Stimulated activated CD4-positive, alpha-beta T cell treated with anti-CD3 and anti-CD28 coated beads, Interleukin-2, amount 100 ng/mL, for 24 hours (primary cell): ENCODE data around the gene TBX3.

Experiments used
- DNase-seq, 2 donors: peaks; one replicate each; pipeline ENCODE4 v3.0.0-alpha.2; 2020

The TBX3 gene

DNA sequence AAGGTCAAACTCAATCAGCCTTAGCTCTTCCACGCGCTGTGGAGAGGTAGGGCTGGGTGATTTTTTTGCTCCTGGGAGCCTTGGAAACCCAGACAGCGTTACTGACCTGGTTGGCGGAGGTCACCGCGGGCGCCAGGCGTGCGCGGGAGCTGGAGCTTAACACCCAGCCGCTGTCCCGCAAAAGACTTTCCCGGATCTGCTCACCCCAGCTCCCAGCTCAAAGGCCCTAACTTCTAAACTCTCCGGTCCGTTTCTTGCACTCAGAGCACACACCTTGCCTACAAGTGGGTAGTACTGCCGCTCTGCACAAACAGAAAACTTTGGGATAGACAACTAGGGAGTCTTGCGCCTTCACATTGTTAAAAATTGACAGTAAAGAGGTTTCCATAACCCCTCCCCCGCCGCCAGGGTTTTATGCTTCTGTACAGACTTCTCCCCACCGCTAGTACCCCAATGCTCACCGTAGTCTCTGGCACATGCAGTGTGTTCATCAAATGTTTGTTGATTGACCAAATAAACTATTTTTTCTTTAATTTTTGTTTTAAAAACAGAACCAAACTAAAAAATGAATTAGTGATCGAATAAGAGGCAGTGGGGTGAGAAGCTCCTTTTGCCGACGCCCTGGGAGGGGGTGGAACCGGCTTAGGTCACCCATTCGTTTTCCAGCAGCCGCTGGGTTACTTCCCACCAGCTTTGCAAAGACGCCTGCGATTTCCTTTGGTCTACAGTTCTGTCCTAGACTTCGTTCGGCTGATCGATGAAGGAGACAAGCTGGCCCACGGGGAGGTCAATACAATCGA is 12.7 kb upstream of the TBX3 start:
- DNase-seq: no peak

DNA sequence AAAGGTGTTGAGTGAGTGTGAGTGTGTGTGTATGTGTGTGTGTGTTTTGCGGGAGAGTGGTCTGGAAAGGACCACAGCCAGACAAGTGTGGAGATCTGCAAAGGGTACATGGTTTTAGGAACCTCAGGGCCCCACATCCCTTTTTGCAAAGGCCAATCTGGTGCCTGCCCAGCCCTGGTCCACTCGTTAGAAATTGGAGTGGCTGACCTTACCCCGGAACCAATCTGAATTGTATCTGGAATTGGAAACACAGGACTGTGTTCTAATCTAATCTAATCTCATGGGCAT is 11.3 kb upstream of the TBX3 start:
- no peak for DNase-seq

GRCh38 chr12:114694436-114695304 is 10.7 kb upstream of the TBX3 start:
- DNase-seq: no peak

DNA sequence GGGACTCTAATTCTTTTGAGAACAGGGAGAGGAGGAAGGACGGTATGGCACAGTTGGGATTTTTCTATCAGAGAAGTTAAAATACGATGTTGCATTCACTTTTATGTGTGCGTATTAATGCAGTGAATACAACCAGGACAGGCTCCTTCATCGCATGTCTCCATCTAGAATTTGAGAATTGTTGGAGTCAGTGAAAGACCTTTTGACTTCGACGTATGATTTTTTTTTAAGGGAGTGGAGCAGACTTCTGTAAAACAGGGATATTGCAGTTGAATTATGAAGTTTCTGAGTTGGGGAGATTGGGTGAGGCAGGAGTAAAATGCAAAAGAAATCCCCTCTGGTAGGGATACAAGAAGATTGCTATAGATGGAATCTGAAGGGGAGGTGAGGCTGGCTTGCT is 9.6 kb upstream of the TBX3 start:
- DNase-seq: no peak

DNA sequence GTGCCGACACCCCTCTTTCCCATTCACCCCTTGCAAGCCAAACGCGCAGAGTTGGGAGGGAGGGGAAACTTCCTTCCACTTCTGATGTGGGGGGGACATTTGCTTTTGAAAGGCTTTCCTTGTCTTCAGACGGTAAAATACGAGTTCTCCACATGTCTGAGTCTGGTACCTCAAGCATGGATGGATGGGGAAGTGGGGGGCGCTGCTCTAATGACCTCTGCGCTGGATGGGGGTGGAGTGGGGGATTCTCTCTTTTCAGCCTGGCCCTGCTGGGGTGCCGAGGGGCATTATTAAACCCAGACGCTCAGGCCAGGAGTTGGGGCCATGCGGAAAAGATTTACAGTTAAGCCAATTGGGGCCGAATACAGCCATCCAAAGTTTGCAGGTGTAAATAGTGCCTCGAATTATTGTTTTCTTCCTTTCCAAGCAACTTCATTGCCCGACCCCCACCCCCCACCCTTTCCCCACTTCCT is 9.1 kb upstream of the TBX3 start:
- no peak for DNase-seq

DNA sequence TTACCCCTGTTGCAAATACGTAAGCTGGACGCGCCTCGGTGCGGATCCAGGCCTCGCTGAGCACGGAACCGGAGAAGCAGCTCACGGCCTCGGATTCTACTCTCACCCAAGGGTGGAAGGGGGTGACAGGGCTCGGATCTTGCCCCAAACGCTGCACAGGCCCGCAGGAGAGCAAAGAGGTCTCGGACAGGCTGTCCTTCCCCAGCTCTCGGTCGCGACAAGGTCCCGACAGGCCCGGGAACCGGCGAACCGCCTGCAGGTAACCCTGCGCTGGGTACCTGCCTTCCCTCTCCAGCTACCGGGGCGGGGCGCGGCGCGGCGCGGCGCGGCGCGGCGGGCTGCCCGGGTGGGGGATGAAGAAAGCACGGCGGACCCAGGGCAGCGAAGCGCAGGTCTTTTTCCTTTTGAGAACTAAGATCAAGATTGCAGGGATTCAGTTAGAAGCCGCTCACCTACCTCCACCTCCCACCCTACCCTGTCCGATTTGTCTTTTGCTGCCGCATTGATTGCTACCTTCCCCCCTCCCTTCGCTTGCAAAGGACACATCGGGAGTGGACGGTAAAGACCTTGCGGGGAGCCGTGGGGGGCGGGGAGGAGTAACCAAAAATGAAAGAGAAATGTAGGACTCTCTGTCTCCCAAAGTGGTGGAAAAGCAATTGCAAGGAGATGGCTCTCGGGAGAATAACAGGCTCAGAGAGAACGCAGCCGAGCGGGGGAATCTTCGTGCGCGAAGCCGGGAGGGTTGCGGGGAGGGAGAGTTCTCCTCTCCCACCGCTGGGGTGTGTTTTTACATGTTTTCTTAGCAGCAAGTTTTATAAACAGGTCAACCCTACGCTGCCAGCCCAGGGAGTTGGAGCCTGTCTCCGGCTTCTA is 8.4 kb upstream of the TBX3 start:
- no peak for DNase-seq

DNA sequence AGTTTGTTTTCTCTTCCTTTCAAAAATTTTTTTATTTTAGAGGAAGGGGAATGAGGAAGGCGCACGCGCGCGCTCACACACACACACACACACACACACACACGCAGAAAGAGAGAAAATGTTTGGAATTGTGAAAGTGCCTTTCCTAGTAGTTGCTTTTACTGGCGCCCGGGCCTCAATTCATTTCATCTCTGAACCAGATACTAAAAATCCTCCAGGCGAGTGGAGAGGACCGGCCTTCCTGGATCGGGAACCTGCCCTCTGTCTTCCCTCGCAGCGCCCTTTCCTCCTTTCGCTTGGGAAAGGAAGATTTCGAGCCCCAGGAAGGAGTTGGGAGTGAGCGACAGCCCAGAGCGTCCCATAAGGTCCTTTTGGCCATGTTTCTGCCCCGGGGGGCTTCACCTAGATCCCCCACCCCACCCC is 7.8 kb upstream of the TBX3 start:
- DNase-seq: no peak

- no peak for DNase-seq
These were observed 7.2 kb upstream of the TBX3 start for GRCh38 chr12:114691196-114691595.

GRCh38 chr12:114690267-114691135 is 6.5 kb upstream of the TBX3 start:
- no peak for DNase-seq

DNA sequence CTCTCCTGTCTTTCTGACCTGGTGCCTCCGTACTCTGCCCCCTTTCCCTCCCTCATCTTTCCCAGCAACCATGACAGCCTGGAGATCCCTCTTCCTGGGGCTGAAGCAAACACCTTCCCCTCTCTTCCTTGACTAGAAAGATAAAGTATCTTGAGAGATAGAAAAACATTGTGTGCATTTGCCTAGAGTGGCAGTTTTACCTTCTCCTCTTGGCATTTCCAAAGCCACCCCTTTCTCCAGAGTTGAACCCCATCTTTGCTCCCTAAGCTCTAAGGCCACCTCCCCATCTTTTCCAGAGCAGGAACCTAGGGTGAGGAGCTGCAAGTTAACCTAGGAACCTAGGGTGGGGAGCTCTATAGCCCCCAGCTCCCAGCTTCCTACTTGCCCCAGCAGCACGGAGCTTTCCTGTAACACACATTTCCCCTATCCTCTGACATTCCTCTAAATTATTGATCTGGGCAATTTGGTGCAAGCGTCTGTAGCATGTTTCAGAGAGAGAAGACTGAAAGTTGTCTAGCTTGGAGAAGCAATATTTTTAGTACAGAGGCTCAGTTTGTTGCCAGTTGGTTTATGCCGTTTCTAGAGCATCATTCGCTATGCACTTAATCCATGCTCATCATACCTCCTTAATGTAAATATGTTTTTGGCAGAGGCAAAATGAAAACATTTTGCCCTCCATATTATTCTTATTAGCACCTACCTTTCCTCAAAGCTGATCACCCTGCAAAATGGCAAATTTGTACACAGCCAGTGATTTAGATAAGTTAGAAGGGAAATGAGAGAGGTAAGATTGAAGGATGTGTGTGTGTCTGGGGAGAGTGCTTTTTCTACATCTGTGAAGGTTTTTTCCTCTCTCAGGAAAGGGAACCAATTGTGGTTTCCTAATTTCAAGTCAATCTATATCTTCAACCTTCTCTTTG is 5.4 kb upstream of the TBX3 start:
- no peak for DNase-seq

- no peak for DNase-seq
These were observed 4.4 kb upstream of the TBX3 start for GRCh38 chr12:114688256-114688845.

GRCh38 chr12:114687802-114688201 is 3.8 kb upstream of the TBX3 start:
- DNase-seq: no peak

- DNase-seq: no peak
These were observed 3.0 kb upstream of the TBX3 start for GRCh38 chr12:114686773-114687500.

DNA sequence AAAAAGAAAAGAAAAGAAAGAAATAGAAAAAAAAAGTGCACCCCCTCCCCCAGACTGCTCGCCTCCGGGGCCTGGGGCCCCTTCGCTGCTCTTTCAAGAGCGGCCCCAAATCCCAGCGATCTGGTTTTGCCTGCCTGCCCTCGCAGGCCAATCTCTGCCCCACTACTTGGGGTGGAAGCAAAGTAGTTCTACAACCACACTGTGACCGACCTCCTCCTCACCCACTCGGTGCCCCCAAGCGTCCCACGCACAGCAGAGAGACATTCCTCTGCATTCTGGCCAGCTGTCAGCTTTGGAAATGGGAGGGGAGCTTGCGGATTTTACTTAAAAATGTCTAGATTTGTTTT is 2.4 kb upstream of the TBX3 start:
- no peak for DNase-seq

- no peak for DNase-seq
These were observed 1.9 kb upstream of the TBX3 start for GRCh38 chr12:114685869-114686268.

GRCh38 chr12:114685320-114685781 is 1.4 kb upstream of the TBX3 start:
- no peak for DNase-seq

GRCh38 chr12:114684870-114685273 is 897 bp upstream of the TBX3 start:
- no peak for DNase-seq

GRCh38 chr12:114683709-114684097 is 272 bp downstream of the TBX3 start:
- DNase-seq: no peak

DNA sequence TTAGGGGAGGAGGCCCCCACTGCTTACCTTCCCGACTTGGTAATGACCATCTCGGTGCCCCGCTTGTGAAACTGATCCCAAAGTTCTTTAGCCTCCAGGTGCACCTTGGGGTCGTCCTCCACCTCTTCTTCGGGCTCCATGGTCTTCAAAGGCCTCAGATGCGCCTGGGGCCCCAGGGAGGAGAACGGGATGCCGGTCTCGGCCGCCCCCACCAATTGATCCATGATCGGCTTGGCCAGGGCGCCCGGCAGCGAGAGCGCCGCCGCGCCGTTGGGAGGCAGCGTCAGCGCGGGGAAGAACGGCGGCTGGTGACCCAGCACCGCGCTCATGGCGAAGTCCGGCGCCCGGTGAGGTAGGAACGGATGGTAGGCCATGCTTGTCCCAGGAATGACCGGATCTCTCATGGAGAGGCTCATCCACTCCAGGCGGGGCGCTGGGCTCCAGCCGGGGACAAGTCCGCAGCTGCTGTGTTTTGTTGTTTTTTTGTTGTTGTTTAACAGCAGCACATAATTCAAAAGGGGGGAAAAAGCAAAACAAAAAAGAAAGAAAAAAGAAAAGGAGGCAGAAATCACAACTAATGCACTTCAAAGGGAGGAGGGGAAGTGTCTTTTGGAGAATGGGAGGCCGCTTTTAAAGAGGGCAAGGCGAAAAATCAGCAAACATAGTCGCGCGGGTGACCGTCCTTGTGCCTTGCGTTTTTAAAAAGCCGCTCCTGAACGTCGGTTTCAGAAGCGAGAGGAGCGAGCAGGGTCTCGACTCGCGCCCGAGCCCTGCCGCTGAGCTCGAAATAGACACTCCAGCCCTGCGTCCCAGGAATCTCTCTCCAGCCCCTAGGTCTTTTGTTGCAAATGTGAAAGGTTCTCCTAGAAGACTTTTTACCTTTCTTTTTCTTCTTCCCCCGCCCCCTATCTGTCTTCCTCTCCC is 928 bp downstream of the TBX3 start:
- DNase-seq: no peak
